H1 (cell line): Measurements from ENCODE around the gene NET1. TPM values are rescaled to one million over a fixed set of nuclear protein-coding genes. Genes with fewer than 3 reads are reported as not detected.

Experiments
- CTCF ChIA-PET: fragments of 300-600 bp; sonication (Branson Sonifier 250); formaldehyde crosslinking; loops from one replicate; lab custom pipeline; 2021; ENCODE audit not compliant: partially characterized antibody; lab: Charles Lee
- POLR2A ChIA-PET: fragments of 300-600 bp; sonication (Branson Sonifier 250); formaldehyde crosslinking; loops from one replicate; lab custom pipeline; 2021; ENCODE audit warnings: inconsistent platforms; ENCODE audit not compliant: partially characterized antibody; lab: Charles Lee
- DNase-seq, 2 experiments: peaks; one replicate each; pipeline versions ENCODE4 v3.0.0 to v3.0.0-alpha.2; 2010 to 2022; ENCODE audit warnings: low spot score in 2 of 2, low read depth in 1 of 2, mixed read lengths in 1 of 2
- FAIRE-seq: peaks from 2 replicates; lab custom pipeline; 2011; peaks lifted over from hg19 to GRCh38; lab: Jason Lieb, UNC
- H2AFZ ChIP-seq: 2 replicates; pipeline ENCODE4 v1.8.1; 2012; ENCODE audit warnings: low read length, inconsistent platforms
- H2AK5ac ChIP-seq: 2 replicates; pipeline ENCODE4 v1.6.1; 2013; ENCODE audit warnings: low read depth, low read length
- H2BK120ac ChIP-seq: replicated peaks from 2 replicates; pipeline ENCODE3; 2013; ENCODE audit warnings: low read depth, low read length, inconsistent platforms
- H2BK12ac ChIP-seq: 2 replicates; pipeline ENCODE4 v1.6.1; 2013; ENCODE audit warnings: low read depth, low read length
- H2BK15ac ChIP-seq: 2 replicates; pipeline ENCODE4 v1.6.1; 2013; ENCODE audit warnings: low read length
- H2BK20ac ChIP-seq: 2 replicates; pipeline ENCODE4 v1.6.1; 2013; ENCODE audit warnings: low read length
- H2BK5ac ChIP-seq: 2 replicates; pipeline ENCODE4 v1.6.1; 2013; ENCODE audit warnings: low read depth, low read length
- H3K14ac ChIP-seq: 2 replicates; pipeline ENCODE4 v1.6.1; 2013; ENCODE audit warnings: inconsistent platforms; ENCODE audit not compliant: insufficient read length
- H3K18ac ChIP-seq: 2 replicates; pipeline ENCODE4 v1.6.1; 2013; ENCODE audit warnings: low read length; ENCODE audit errors: extremely low read depth
- H3K23ac ChIP-seq: 2 replicates; pipeline ENCODE4 v1.6.1; 2013; ENCODE audit warnings: inconsistent platforms; ENCODE audit not compliant: insufficient read length
- H3K23me2 ChIP-seq: 2 replicates; pipeline ENCODE4 v1.6.1; 2013; ENCODE audit warnings: low read depth, low read length
- H3K27ac ChIP-seq: 2 replicates; pipeline ENCODE4 v1.6.1; 2011; ENCODE audit warnings: low read depth, low read length, inconsistent platforms
- H3K27me3 ChIP-seq, 4 experiments: replicated peaks in 1 of 4; 1 replicate in 1 of 4; 2 replicates in 3 of 4; pipeline versions ENCODE4 v1.6.1 to v1.8.1; 2011 to 2013; ENCODE audit warnings: low read length in 3 of 4, mild to moderate bottlenecking in 3 of 4, inconsistent platforms in 2 of 4, mixed read lengths in 2 of 4, moderate library complexity in 1 of 4; ENCODE audit not compliant: control insufficient read depth in 3 of 4, insufficient read depth in 3 of 4; ENCODE audit errors: extremely low read depth in 1 of 4
- H3K36me3 ChIP-seq, 4 experiments: 2 replicates each; pipeline versions ENCODE4 v1.6.1 to v1.8.1; 2011 to 2013; ENCODE audit warnings: mild to moderate bottlenecking in 4 of 4, low read length in 3 of 4, moderate library complexity in 2 of 4, control low read depth in 1 of 4, inconsistent platforms in 1 of 4; ENCODE audit not compliant: insufficient read depth in 4 of 4, control insufficient read depth in 2 of 4
- H3K4ac ChIP-seq: replicated peaks from 2 replicates; pipeline ENCODE3; 2013; ENCODE audit warnings: low read length, low read depth, mixed read lengths, inconsistent platforms; ENCODE audit not compliant: insufficient read length
- H3K4me1 ChIP-seq, 4 experiments: replicated peaks in 1 of 4; 1 replicate in 1 of 4; 2 replicates in 3 of 4; pipeline versions ENCODE4 v1.6.1 to v1.8.1; 2011 to 2013; ENCODE audit warnings: low read length in 3 of 4, inconsistent platforms in 2 of 4, mixed read lengths in 1 of 4; ENCODE audit not compliant: insufficient read depth in 4 of 4, control insufficient read depth in 3 of 4
- H3K4me2 ChIP-seq, 2 experiments: 2 replicates each; pipeline versions ENCODE4 v1.6.1 to v1.8.1; 2011 to 2013; ENCODE audit warnings: low read depth in 2 of 2, low read length in 2 of 2, control low read depth in 1 of 2, inconsistent platforms in 1 of 2, mild to moderate bottlenecking in 1 of 2; ENCODE audit not compliant: insufficient read depth in 1 of 2
- H3K4me3 ChIP-seq, 4 experiments: fragments of 200-600, 300-600 bp in 1 of 4; sonication (generic), shearing (Covaris generic), sonication (Bioruptor Twin) in 1 of 4; 2 replicates each; pipeline versions ENCODE4 v1.5.1 to v1.8.1; 2011 to 2016; ENCODE audit warnings: low read length in 4 of 4, low read depth in 3 of 4, control low read depth in 2 of 4, inconsistent platforms in 2 of 4, mild to moderate bottlenecking in 2 of 4, mixed read lengths in 1 of 4, moderate library complexity in 1 of 4; ENCODE audit not compliant: insufficient read depth in 2 of 4; ENCODE audit errors: extremely low read depth in 1 of 4
- H3K56ac ChIP-seq: replicated peaks from 2 replicates; pipeline ENCODE3; 2013; ENCODE audit warnings: low read depth, mild to moderate bottlenecking, mixed read lengths, low read length, inconsistent platforms; ENCODE audit not compliant: insufficient read length
- H3K79me1 ChIP-seq: 2 replicates; pipeline ENCODE4 v1.6.1; 2013; ENCODE audit warnings: low read depth, low read length, control low read depth
- H3K79me2 ChIP-seq, 2 experiments: 2 replicates each; pipeline versions ENCODE4 v1.6.1 to v1.8.1; 2012 to 2013; ENCODE audit warnings: low read length in 2 of 2, mild to moderate bottlenecking in 2 of 2, inconsistent platforms in 1 of 2; ENCODE audit not compliant: insufficient read depth in 2 of 2, control insufficient read depth in 1 of 2
- H3K9ac ChIP-seq, 4 experiments: replicated peaks in 1 of 4; 1 replicate in 1 of 4; 2 replicates in 3 of 4; pipeline versions ENCODE4 v1.6.1 to v1.8.1; 2011 to 2013; ENCODE audit warnings: low read depth in 3 of 4, low read length in 3 of 4, control low read depth in 2 of 4, mild to moderate bottlenecking in 2 of 4, moderate library complexity in 2 of 4, inconsistent platforms in 1 of 4; ENCODE audit errors: extremely low read depth in 1 of 4
- H3K9me3 ChIP-seq, 2 experiments: 2 replicates each; pipeline versions ENCODE4 v1.6.1 to v1.8.1; 2012 to 2013; ENCODE audit warnings: mild to moderate bottlenecking in 2 of 2, moderate library complexity in 2 of 2, control low read depth in 1 of 2, inconsistent platforms in 1 of 2, low read depth in 1 of 2, low read length in 1 of 2, mixed read lengths in 1 of 2; ENCODE audit not compliant: insufficient read depth in 2 of 2
- H4K20me1 ChIP-seq, 2 experiments: replicated peaks in 1 of 2; 2 replicates each; pipeline versions ENCODE3 to v1.8.1; 2011 to 2013; ENCODE audit warnings: inconsistent platforms in 2 of 2, low read length in 2 of 2, mild to moderate bottlenecking in 1 of 2; ENCODE audit not compliant: insufficient read depth in 2 of 2, control insufficient read depth in 1 of 2
- H4K5ac ChIP-seq: 2 replicates; pipeline ENCODE4 v1.6.1; 2013; ENCODE audit warnings: low read length, low read depth, mixed read lengths, inconsistent platforms; ENCODE audit not compliant: insufficient read length
- H4K8ac ChIP-seq: 2 replicates; pipeline ENCODE4 v1.8.0; 2013; ENCODE audit warnings: mild to moderate bottlenecking, moderate library complexity, low read length, inconsistent platforms; ENCODE audit not compliant: insufficient read depth; ENCODE audit errors: extremely low read depth
- H4K91ac ChIP-seq: replicated peaks from 2 replicates; pipeline ENCODE3; 2013; ENCODE audit warnings: low read length, mixed read lengths, inconsistent platforms; ENCODE audit not compliant: insufficient read length
- CHD1 ChIP-seq: IDR thresholded peaks from 2 replicates; pipeline ENCODE4 v1.6.1; 2012; ENCODE audit warnings: low read depth, low read length, improper control_type of control experiment
- FOSL1 ChIP-seq: IDR thresholded peaks from 2 replicates; pipeline ENCODE4 v1.6.1; 2011; ENCODE audit warnings: mild to moderate bottlenecking, low read depth, low read length, moderate library complexity; ENCODE audit not compliant: insufficient read depth
- HDAC2 ChIP-seq, 2 experiments: fragments of 300-600 bp in 1 of 2; sonication (generic) in 1 of 2; IDR thresholded peaks; 2 replicates each; pipeline ENCODE4 v1.6.1; 2011 to 2012; ENCODE audit warnings: low read depth in 2 of 2, low read length in 2 of 2, mild to moderate bottlenecking in 2 of 2, moderate library complexity in 2 of 2, borderline replicate concordance in 1 of 2, inconsistent platforms in 1 of 2
- KDM4A ChIP-seq: IDR thresholded peaks from one replicate; pipeline ENCODE4 v1.7.1; 2012; ENCODE audit warnings: low read depth, mild to moderate bottlenecking, moderate library complexity, low read length, inconsistent platforms; ENCODE audit not compliant: severe bottlenecking
- PHF8 ChIP-seq: fragments of 200-600 bp; sonication (generic); conservative IDR thresholded peaks from 2 replicates; pipeline ENCODE4 v1.7.1; 2012; ENCODE audit warnings: low read depth, mild to moderate bottlenecking, inconsistent platforms, low read length, moderate library complexity
- POLR2AphosphoS5 ChIP-seq: IDR thresholded peaks from 2 replicates; pipeline ENCODE4 v1.6.1; 2011; ENCODE audit warnings: low read depth, low read length
- TAF1 ChIP-seq: IDR thresholded peaks from 2 replicates; pipeline ENCODE4 v1.6.1; 2011; ENCODE audit warnings: mild to moderate bottlenecking, low read depth, low read length
- WGBS, 2 experiments: shearing (Covaris generic) in 1 of 2; methylation state at CpG; one replicate each; pipeline versions ENCODE4 v1.1.6 to v1.1.7; 2013 to 2015; ENCODE audit warnings: low lambda C conversion rate in 2 of 2, mixed read lengths in 2 of 2, inconsistent platforms in 1 of 2, low coverage in 1 of 2, missing lambda C conversion rate in 1 of 2; ENCODE audit not compliant: insufficient replicate concordance in 2 of 2, insufficient coverage in 1 of 2, insufficient read length in 1 of 2; ENCODE audit errors: extremely low coverage in 1 of 2, missing lambda C conversion rate in 1 of 2; 5-methylcytosine and 5-hydroxymethylcytosine counted together
- polyA plus RNA-seq, 7 experiments: library from polyadenylated mRNA; depleted of rRNA in 3 of 7; stranded (reverse) in 5 of 7; unstranded in 2 of 7; fragments of >200 nt in 5 of 7; fragments of 200-250 nt in 2 of 7; gene quantifications; 1 replicate in 5 of 7; 2 replicates in 1 of 7; 4 replicates in 1 of 7; pipeline versions ENCODE4 v1.2.1 to v1.2.3, GENCODE V29; 2011 to 2013; ENCODE audit warnings: missing spikeins in 2 of 7, mixed read lengths in 2 of 7
- total RNA-seq: library from RNA; stranded (reverse); fragmentation: NEBNext Ultra II Directional; extraction: Animal tissue kit (Norgen Biotek cat#: 25700); gene quantifications from 2 replicates; pipeline ENCODE4 v1.2.1, GENCODE V29; 2021
- TF ChIP-seq, protein P1 (sequence below): IDR thresholded peaks from 2 replicates; pipeline ENCODE4 v1.6.1; 2012; ENCODE audit warnings: inconsistent platforms

Gene NET1
- total and polyA plus RNA-seq, 2 of the 8 experiments (the other 6 are each of a cell fraction or from before 2014, with no cell fraction given): 21.5 to 117 TPM

DNA sequence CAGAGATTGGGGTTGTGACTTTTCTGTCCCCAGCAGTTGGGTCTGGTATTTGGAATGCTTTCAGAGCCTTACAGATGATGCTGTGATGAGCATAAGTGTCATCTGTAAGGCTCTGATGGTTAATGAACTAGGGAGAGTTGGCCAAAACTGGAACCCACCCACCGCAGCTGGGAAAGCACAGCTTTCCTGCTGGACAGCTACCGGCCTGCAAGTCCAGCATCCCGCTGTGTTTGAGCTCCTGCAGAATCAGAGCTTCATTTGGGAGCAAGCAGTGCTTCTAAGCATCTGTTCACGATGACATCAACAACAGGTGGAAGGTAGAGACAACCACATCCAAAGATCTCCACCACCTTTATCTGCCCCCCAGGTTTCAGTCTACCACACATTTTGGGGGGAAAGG lies 35.9 kb upstream of the NET1 start:
- Histone ChIP-seq H4K20me1 (peaks cover 0 to under 1% of the 10 kb centered on the region in 2 experiments), H3K4me3 (no peak overlapping the region), H3K9me3 (no peaks in the 10 kb centered on the region; a peak in 1 of 4 replicates), H3K36me3 (no peaks in the 10 kb centered on the region), H3K56ac (no peak overlapping the region), H3K4ac (no peak overlapping the region), H3K79me2 (no peaks in the 10 kb centered on the region), H4K8ac (no peak overlapping the region), H2BK120ac (no peak overlapping the region), H2BK12ac (no peak overlapping the region), H2AK5ac (no peak overlapping the region), H3K79me1 (no peaks in the 10 kb centered on the region), H2AFZ (no peak overlapping the region), H2BK15ac (no peak overlapping the region), H3K27ac (no peak overlapping the region), H2BK5ac (no peak overlapping the region), H3K9ac (no peak overlapping the region), H3K14ac (no peak overlapping the region), H3K18ac (no peak overlapping the region), H2BK20ac (no peak overlapping the region), H3K4me2 (no peak overlapping the region), H3K4me1 (no peaks in the 10 kb centered on the region; a peak in 1 of 7 replicates), H4K91ac (no peak overlapping the region), H4K5ac (no peak overlapping the region), H3K23me2 (peaks cover 6% of the 10 kb centered on the region; the same call in 1 of the 2 replicates), H3K23ac (no peak overlapping the region), H3K27me3 (no peaks in the 10 kb centered on the region)
- DNase-seq: peak in 1 of 2 experiments; percentile 26
- ChIA-PET CTCF (no interaction called here), POLR2A (no interaction called here)
- no peak for FAIRE-seq
- no peak for TF ChIP-seq KDM4A
- no peak for TF ChIP-seq POLR2AphosphoS5
- TF ChIP-seq HDAC2 (IDR thresholded peaks at IDR 0.05; ENCODE audit: borderline replicate concordance in 1 of 2, low read depth in 2 of 2, low read length in 2 of 2): no peak
- TF ChIP-seq PHF8: no peak
- no peak for TF ChIP-seq TAF1
- TF ChIP-seq, protein P1, sequence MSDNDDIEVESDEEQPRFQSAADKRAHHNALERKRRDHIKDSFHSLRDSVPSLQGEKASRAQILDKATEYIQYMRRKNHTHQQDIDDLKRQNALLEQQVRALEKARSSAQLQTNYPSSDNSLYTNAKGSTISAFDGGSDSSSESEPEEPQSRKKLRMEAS: no peak
- TF ChIP-seq FOSL1: no peak
- no peak for TF ChIP-seq CHD1
- 80% methylated on average over 4 of the region's 4 CpGs; no CpG with 5 or more reads in 1 of the 2 experiments for WGBS, 2 experiments
